Astrocyte (in vitro differentiated cells and primary cell): ENCODE measurements around the gene PDS5A. TPM values are rescaled to one million over a fixed set of nuclear protein-coding genes. Genes with fewer than 3 reads are reported as not detected.

ENCODE experiments used
- DNase-seq: peaks from one replicate; pipeline ENCODE4 v3.0.0-alpha.2; 2010; ENCODE audit warnings: low read depth
- FAIRE-seq: peaks from 2 replicates; lab custom pipeline; 2011; peaks lifted over from hg19 to GRCh38; lab: Jason Lieb, UNC
- H2AFZ ChIP-seq: 2 replicates; pipeline ENCODE4 v1.6.0; 2012; ENCODE audit warnings: low read depth, low read length, inconsistent platforms
- H3K27ac ChIP-seq: 2 replicates; pipeline ENCODE4 v1.5.1; 2011; ENCODE audit warnings: low read depth, low read length, inconsistent platforms
- H3K27me3 ChIP-seq: 2 replicates; pipeline ENCODE4 v1.6.0; 2011; ENCODE audit warnings: low read length, inconsistent platforms; ENCODE audit not compliant: insufficient read depth
- H3K36me3 ChIP-seq: 2 replicates; pipeline ENCODE4 v1.5.1; 2011; ENCODE audit warnings: low read length, inconsistent platforms; ENCODE audit not compliant: insufficient read depth
- H3K4me1 ChIP-seq: 2 replicates; pipeline ENCODE4 v1.5.1; 2011; ENCODE audit warnings: low read length, inconsistent platforms; ENCODE audit not compliant: insufficient read depth
- H3K4me2 ChIP-seq: 2 replicates; pipeline ENCODE4 v1.6.0; 2012; ENCODE audit warnings: low read length, inconsistent platforms
- H3K4me3 ChIP-seq: 2 replicates; pipeline ENCODE4 v1.5.1; 2011; ENCODE audit warnings: low read depth, mild to moderate bottlenecking, low read length, inconsistent platforms; ENCODE audit not compliant: insufficient read depth
- H3K79me2 ChIP-seq: 2 replicates; pipeline ENCODE4 v1.6.0; 2012; ENCODE audit warnings: mild to moderate bottlenecking, low read length, inconsistent platforms; ENCODE audit not compliant: insufficient read depth
- H3K9ac ChIP-seq: 2 replicates; pipeline ENCODE4 v1.6.0; 2012; ENCODE audit warnings: mild to moderate bottlenecking, low read length, inconsistent platforms
- H3K9me3 ChIP-seq: 2 replicates; pipeline ENCODE4 v1.5.1; 2012; ENCODE audit warnings: low read depth, mild to moderate bottlenecking, low read length, inconsistent platforms; ENCODE audit not compliant: insufficient read depth
- H4K20me1 ChIP-seq: 2 replicates; pipeline ENCODE4 v1.6.0; 2012; ENCODE audit warnings: low read length, inconsistent platforms; ENCODE audit not compliant: insufficient read depth
- H3K27ac Mint-ChIP-seq: one replicate; pipeline ENCODE4 v1.8.0; 2021; ENCODE audit warnings: mild to moderate bottlenecking, mixed read lengths; ENCODE audit not compliant: unreplicated experiment
- H3K27me3 Mint-ChIP-seq: one replicate; pipeline ENCODE4 v1.8.0; 2021; ENCODE audit warnings: low read depth, mixed read lengths; ENCODE audit not compliant: unreplicated experiment
- H3K36me3 Mint-ChIP-seq: one replicate; pipeline ENCODE4 v1.8.0; 2021; ENCODE audit warnings: low read depth, mixed read lengths; ENCODE audit not compliant: unreplicated experiment
- H3K4me1 Mint-ChIP-seq: one replicate; pipeline ENCODE4 v1.8.0; 2021; ENCODE audit warnings: low read depth, mixed read lengths; ENCODE audit not compliant: unreplicated experiment
- H3K4me3 Mint-ChIP-seq: one replicate; pipeline ENCODE4 v1.8.0; 2021; ENCODE audit warnings: mild to moderate bottlenecking, moderate library complexity, mixed read lengths; ENCODE audit not compliant: unreplicated experiment
- H3K9me3 Mint-ChIP-seq: one replicate; pipeline ENCODE4 v1.8.0; 2021; ENCODE audit warnings: mild to moderate bottlenecking, mixed read lengths; ENCODE audit not compliant: unreplicated experiment
- EZH2 ChIP-seq: IDR thresholded peaks from 2 replicates; pipeline ENCODE4 v1.6.1; 2012; ENCODE audit warnings: mild to moderate bottlenecking, low read length, inconsistent platforms; ENCODE audit not compliant: insufficient read depth
- total RNA-seq: library from RNA; stranded (reverse); gene quantifications from 2 replicates; pipeline ENCODE4 v1.2.1, GENCODE V29; 2021
- TF ChIP-seq, protein P1 (sequence below): IDR thresholded peaks from 2 replicates; pipeline ENCODE4 v1.5.1; 2011; ENCODE audit warnings: low read depth, mild to moderate bottlenecking, inconsistent platforms, low read length, moderate library complexity; ENCODE audit not compliant: insufficient read depth

The PDS5A gene
- total RNA-seq, 1 donor from 2014 or later = 55.9 TPM

DNA sequence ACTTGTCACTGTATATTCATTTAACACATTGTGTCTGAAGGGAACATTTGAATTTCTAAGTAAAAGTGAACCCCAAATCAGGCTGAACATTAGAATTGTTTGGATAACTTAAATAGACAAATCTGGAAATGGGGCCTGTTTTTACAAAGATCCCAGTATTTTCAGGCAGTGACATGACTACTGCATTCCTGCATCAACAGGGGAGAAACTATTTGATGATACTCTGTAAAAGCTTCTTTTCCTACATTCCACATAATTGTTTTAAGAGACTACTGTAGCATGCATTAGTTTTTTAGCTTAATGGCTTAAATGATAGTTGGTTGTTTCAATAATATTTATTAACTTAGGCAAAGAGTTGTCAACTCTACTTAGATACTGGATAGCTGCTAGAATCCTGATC, 127.0 kb downstream of the PDS5A start:
- Mint-ChIP-seq H3K27ac (no peak overlapping the region), H3K27me3 (no peaks in the 10 kb centered on the region), H3K4me3 (no peak overlapping the region), H3K36me3 (peaks cover 22% of the 10 kb centered on the region), H3K9me3 (peaks cover 6% of the 10 kb centered on the region), H3K4me1 (peaks cover 16% of the 10 kb centered on the region)
- H3K27me3 ChIP-seq = no peaks in the 10 kb centered on the region
- H3K36me3 ChIP-seq = peaks cover 22% of the 10 kb centered on the region
- H3K27ac ChIP-seq = no peak overlapping the region
- no peak overlapping the region for H2AFZ ChIP-seq
- no peak for TF ChIP-seq EZH2
- TF ChIP-seq, protein P1, sequence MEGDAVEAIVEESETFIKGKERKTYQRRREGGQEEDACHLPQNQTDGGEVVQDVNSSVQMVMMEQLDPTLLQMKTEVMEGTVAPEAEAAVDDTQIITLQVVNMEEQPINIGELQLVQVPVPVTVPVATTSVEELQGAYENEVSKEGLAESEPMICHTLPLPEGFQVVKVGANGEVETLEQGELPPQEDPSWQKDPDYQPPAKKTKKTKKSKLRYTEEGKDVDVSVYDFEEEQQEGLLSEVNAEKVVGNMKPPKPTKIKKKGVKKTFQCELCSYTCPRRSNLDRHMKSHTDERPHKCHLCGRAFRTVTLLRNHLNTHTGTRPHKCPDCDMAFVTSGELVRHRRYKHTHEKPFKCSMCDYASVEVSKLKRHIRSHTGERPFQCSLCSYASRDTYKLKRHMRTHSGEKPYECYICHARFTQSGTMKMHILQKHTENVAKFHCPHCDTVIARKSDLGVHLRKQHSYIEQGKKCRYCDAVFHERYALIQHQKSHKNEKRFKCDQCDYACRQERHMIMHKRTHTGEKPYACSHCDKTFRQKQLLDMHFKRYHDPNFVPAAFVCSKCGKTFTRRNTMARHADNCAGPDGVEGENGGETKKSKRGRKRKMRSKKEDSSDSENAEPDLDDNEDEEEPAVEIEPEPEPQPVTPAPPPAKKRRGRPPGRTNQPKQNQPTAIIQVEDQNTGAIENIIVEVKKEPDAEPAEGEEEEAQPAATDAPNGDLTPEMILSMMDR = no peak
- H3K4me3 ChIP-seq = no peak overlapping the region
- H3K4me2 ChIP-seq = no peak overlapping the region
- H4K20me1 ChIP-seq = no peaks in the 10 kb centered on the region
- no peak overlapping the region for H3K9ac ChIP-seq
- FAIRE-seq (no peak), DNase-seq (no peak)
- H3K9me3 ChIP-seq = no peaks in the 10 kb centered on the region
- H3K79me2 ChIP-seq = peaks cover 4% of the 10 kb centered on the region
- H3K4me1 ChIP-seq = no peaks in the 10 kb centered on the region

- no peak overlapping the region for H2AFZ ChIP-seq
- H3K36me3 ChIP-seq = peaks cover 27% of the 10 kb centered on the region
- no peaks in the 10 kb centered on the region for H3K79me2 ChIP-seq
- H3K27ac Mint-ChIP-seq = no peak overlapping the region
- H3K4me3 ChIP-seq = no peak overlapping the region
- H4K20me1 ChIP-seq = no peaks in the 10 kb centered on the region
- H3K9ac ChIP-seq = no peak overlapping the region
- DNase-seq (no peak), FAIRE-seq (no peak)
- H3K4me1 ChIP-seq = no peaks in the 10 kb centered on the region
- no peak for TF ChIP-seq EZH2
- TF ChIP-seq, protein P1 = no peak
- H3K9me3 Mint-ChIP-seq = no peaks in the 10 kb centered on the region
- H3K4me3 Mint-ChIP-seq = no peak overlapping the region
- peaks cover 4% of the 10 kb centered on the region for H3K36me3 Mint-ChIP-seq
- no peaks in the 10 kb centered on the region for H3K9me3 ChIP-seq
- no peak overlapping the region for H3K27ac ChIP-seq
- H3K27me3 Mint-ChIP-seq = no peaks in the 10 kb centered on the region
- H3K4me1 Mint-ChIP-seq = peaks cover 7% of the 10 kb centered on the region
- no peak overlapping the region for H3K4me2 ChIP-seq
- no peaks in the 10 kb centered on the region for H3K27me3 ChIP-seq
These were observed 131.0 kb downstream of the PDS5A start for GRCh38 chr4:39846705-39847104.

GRCh38 chr4:39846120-39846519, 131.6 kb downstream of the PDS5A start:
- peaks cover 27% of the 10 kb centered on the region for H3K36me3 ChIP-seq
- H3K27ac ChIP-seq = no peak overlapping the region
- Mint-ChIP-seq H3K4me1 (peaks cover 7% of the 10 kb centered on the region), H3K27me3 (no peaks in the 10 kb centered on the region), H3K4me3 (no peak overlapping the region), H3K36me3 (peaks cover 4% of the 10 kb centered on the region), H3K9me3 (no peaks in the 10 kb centered on the region), H3K27ac (no peak overlapping the region)
- no peak overlapping the region for H3K4me2 ChIP-seq
- H3K9me3 ChIP-seq = no peaks in the 10 kb centered on the region
- DNase-seq (peak; percentile 36), FAIRE-seq (no peak)
- no peaks in the 10 kb centered on the region for H3K27me3 ChIP-seq
- H2AFZ ChIP-seq = no peak overlapping the region
- no peak overlapping the region for H3K9ac ChIP-seq
- no peak for TF ChIP-seq EZH2
- TF ChIP-seq, protein P1 = no peak
- H3K79me2 ChIP-seq = no peaks in the 10 kb centered on the region
- H4K20me1 ChIP-seq = no peaks in the 10 kb centered on the region
- H3K4me1 ChIP-seq = no peaks in the 10 kb centered on the region
- H3K4me3 ChIP-seq = no peak overlapping the region
